ENCODE measurements around the gene SUPT6H. TPM values are rescaled to one million over a fixed set of nuclear protein-coding genes. Genes with fewer than 3 reads are reported as not detected.
"Not testable (repeated sequence)": the region's sequence is repeated elsewhere in the genome, so short reads cannot be mapped to it uniquely, and the experiment has no call there.

SUPT6H gene
- polyA plus RNA-seq, 12 donors: 36.7 to 76.8 (median 40.9) TPM; not detected in 1

DNA sequence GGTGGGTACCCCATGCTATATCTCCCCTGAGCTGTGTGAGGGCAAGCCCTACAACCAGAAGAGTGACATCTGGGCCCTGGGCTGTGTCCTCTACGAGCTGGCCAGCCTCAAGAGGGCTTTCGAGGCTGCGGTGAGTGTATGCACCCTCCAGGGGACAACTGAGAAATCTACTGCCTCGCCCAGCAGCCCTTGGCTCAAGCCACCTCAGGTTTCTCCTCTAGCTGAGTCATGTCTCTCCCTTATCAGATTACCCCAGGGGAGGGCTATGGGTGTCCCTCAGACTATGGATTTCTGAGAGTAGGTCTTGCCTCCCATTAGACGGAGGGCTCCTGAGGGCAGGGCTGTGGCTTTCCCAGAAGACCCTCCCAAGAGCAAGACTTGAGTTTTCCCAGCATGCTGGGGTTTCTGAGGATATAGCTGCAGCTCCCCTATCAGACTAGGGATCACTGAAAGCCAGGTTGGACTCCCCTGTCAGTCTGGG, 73.3 kb downstream of the SUPT6H start:
- no peak for DNase-seq

DNA sequence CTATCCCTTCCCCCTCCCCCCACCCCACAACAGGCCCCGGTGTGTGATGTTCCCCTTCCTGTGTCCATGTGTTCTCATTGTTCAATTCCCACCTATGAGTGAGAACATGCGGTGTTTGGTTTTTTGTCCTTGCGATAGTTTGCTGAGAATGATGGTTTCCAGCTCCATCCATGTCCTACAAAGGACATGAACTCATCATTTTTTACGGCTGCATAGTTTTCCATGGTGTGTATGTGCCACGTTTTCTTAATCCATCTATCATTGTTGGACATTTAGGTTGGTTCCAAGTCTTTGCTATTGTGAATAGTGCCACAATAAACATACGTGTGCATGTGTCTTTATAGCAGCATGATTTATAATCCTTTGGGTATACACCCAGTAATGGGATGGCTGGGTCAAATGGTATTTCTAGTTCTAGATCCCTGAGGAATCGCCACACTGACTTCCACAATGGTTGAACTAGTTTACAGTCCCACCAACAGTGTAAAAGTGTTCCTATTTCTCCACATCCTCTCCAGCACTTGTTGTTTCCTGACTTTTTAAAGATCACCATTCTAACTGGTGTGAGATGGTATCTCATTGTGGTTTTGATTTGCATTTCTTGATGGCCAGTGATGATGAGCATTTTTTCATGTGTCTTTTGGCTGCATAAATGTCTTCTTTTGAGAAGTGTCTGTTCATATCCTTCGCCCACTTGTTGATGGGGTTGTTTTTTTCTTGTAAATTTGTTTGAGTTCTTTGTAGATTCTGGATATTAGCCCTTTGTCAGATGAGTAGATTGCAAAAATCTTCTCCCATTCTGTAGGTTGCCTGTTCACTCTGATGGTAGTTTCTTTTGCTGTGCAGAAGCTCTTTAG, 74.1 kb downstream of the SUPT6H start:
- DNase-seq: not testable (repeated sequence)

DNA sequence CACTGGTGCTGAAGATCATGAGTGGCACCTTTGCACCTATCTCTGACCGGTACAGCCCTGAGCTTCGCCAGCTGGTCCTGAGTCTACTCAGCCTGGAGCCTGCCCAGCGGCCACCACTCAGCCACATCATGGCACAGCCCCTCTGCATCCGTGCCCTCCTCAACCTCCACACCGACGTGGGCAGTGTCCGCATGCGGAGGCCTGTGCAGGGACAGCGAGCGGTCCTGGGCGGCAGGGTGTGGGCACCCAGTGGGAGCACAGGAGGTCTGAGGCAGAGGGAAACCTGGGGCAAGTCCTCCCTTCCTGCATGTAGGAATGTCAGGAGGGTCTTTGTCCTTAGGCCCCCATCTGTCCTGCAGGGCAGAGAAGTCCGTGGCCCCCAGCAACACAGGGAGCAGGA, 75.3 kb downstream of the SUPT6H start:
- no peak for DNase-seq

DNA sequence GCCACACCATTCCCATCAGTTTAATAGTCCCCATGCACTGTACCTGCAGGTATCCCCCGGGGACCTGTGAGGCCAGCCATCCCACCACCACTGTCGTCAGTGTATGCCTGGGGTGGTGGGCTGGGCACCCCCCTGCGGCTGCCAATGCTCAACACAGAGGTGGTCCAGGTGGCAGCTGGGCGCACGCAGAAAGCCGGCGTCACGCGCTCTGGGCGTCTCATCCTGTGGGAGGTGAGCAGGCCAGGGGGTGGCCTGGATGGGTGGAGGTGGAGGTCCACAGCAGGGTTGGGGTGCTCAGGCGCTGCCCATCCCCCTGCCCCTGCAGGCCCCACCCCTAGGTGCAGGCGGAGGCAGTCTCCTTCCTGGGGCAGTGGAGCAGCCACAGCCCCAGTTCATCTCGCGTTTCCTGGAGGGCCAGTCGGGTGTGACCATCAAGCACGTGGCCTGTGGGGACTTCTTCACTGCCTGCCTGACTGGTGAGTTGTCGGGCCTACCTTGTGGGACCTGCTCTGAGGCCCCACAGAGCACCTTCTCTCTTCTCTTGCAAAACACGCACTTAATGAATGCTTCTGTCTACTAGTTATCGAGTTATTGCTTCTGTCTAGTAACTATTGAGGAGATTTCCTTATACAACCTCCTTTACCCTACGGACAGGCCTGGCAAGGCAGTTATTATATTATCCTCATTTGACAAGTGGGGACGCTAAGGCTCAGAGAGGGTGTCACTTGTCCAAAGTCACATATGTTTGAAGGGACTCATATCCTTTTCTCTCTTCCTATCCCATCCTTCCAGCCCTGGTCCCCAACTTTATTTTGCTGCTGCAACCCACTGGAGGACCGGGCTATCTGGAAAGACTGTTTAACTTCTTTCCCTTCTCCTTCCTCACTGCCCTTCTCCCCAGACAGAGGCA, 76.0 kb downstream of the SUPT6H start:
- no peak for DNase-seq

DNA sequence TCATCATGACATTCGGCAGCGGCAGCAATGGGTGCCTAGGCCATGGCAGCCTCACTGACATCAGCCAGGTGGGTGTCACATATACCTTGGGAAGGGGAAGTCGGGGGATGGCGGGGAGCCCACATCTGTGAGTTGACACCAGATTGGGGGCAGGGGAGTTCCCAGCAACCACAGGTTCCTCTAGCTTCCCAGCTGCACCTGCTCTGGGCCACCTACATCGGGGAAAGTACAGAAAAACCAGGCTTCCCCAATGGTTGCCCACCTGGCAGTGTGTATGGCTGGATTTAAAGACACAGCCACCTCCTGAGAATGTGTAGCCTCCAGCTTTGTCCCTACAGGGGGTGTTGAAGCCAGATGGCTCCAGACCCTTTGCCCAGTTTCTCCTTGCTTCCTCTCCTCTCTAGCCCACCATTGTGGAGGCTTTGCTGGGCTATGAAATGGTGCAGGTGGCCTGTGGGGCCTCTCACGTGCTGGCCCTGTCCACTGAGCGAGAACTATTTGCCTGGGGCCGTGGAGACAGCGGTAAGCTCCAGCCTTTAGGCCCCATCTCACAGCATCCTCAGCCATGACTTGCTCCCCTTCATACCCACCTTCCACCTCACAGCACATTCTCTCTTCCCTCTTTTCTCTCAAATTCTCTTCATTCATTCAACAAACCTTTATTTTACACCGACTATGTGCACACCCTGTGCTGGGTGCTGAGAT, 76.8 kb downstream of the SUPT6H start:
- no peak for DNase-seq

DNA sequence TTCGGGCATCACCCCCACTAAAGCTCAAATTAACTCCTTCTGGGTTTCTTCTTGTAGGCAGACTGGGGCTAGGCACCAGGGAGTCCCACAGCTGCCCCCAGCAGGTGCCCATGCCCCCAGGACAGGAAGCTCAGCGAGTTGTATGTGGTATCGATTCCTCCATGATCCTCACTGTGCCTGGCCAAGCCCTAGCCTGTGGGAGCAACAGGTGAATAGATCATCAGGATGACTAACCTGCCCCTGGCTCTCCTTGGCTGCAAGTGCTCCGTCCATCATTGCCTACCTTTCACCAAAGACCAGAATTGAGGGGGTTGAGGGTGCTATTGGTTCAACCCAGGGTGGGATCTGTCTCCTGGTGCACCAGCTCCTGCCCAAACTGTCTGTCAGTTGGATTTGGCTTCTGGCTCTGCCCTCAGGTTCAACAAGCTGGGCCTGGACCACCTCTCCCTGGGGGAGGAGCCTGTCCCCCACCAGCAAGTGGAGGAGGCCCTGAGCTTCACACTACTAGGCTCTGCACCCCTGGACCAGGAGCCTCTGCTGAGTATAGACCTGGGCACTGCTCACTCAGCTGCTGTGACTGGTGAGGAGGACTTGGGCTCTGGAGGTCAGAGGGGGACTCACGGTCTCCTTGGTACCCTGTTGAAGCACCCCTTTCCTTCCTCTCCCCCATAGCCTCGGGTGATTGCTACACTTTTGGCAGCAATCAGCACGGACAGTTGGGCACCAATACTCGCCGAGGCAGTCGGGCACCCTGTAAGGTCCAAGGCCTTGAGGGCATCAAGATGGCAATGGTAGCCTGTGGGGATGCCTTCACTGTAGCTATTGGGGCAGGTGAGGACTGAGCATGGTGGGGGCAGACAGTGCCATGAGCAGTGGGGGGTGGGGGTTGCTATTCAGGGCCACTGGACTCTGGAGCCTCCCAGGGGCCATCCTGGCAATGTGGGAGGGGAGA, 78.7 kb downstream of the SUPT6H start:
- no peak for DNase-seq

DNA sequence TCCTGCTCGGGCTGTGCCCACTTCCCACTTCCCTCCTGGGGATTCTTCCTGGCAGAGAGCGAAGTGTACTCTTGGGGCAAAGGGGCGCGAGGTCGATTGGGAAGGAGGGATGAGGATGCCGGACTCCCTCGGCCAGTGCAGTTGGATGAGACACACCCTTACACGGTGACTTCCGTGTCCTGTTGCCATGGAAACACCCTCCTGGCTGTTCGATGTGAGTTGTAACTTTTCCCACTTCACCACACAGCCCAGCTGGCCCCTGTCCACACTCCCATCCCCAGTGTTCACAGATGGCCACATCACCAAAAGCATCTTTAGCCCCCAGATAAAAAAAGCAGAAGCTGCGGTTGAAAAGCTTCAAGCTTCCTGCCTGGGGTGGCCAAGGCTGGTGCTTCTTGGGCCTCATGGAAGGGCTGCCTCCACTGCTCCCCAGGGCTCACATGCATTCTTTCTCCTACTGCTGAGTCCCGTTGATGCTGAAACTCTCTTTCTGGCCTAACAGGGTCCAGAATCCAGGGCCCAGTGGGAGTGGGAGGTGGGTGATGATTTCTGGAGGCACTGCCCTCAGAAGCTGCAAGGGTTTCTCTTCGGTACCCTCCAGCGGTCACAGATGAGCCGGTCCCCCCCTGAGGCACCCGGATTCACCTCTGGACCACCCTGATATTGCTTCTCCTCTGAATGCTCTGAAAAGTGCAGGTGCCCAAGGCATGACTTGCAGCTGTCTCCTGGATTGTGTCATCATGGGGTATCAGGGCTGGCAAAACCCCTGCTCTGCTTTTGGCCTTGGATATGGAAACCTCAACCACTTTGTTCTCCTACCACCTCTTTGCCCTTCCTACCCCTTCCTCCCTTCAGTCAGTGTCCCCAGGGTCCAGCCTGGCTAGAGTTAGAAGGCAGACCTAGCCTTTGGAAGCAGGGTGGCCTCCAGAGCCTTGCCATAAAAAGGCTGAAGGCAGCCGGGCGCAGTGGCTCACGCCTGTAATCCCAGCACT, 79.6 kb downstream of the SUPT6H start:
- no peak for DNase-seq

DNA sequence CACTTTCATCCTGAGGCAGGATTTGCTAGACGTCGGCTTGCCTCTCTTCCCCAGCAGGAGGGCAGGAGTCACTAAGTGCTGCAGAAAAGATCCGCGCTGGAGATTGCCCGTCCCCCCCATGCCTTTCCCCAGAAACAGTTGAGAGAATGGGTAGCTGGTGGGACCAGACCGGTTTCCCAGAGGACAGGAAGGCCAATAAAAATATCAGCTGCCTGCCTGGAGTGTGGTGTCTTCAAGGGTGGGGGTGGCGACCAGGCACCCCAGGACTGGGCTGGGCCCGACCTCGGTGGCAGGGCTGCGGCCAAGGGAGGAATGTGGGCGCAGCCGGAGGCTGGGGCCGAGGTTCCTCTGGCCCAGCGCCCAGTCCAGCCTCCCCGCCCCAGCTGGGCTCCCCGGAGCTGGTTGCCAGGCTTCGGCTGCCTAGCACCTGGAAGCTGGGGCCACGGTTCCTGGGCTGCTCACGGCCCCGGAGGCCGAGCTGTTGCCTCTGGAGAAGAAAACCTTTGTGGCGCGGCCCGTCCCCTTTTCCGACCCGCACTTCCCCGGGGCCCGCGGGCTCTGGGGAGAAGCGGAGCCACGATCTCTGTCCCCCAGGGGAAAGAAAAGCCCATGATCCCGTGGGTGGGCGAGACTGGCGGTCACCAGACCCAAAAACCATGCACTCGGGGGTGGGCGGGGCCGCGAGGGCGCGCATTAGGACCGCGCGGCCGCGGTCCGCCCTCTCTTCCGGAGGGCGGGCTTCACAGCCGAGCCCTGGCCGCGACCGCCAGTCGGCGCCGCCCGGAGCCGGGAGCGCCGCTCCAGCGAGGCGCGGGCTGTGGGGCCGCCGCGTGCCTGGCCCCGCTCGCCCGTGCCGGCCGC, 81.5 kb downstream of the SUPT6H start, which contains the start of gene TRAF4:
TSS of gene TRAF4 (plus strand) at position 769 of the 861 bp plus-strand sequence. CDS start 102 bp downstream, outside the sequence.
- DNase-seq: peak; percentile 86

DNA sequence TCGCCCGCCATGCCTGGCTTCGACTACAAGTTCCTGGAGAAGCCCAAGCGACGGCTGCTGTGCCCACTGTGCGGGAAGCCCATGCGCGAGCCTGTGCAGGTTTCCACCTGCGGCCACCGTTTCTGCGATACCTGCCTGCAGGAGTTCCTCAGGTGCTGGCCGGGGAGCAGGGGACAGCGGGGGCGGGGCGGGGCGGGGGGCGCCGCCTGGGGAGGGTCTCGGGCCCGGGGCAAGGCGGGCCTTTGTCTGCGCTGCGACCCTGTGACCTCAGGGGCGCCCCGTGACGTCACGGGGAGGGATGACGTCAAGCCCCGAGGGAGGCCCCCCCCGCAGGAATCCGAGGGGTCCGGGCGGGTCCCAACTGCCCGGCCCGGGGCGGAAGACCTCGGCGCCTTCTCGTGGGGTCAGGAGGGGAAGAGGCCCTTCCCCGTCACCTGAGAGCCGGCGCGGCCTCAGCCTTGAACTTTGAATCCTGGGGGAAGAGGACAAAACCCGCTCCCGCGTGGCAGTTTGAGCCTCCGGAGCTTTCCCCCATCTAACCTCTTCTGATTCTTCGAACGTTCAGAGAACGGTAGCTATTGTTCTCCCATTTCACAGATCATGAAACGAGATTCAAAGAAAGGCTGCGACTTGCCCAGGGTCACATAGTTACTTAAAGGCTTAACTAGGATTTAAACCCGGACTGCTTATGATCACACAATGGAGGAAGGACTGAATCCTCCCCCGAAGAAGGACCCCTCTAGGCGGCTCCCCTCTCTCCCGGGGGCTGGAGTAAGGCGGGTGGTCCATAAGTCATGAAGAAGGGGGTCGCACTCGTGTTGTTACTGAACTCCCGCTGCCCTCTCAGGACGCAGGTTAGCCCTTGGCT, 82.3 kb downstream of the SUPT6H start:
- peak; percentile 65 for DNase-seq

DNA sequence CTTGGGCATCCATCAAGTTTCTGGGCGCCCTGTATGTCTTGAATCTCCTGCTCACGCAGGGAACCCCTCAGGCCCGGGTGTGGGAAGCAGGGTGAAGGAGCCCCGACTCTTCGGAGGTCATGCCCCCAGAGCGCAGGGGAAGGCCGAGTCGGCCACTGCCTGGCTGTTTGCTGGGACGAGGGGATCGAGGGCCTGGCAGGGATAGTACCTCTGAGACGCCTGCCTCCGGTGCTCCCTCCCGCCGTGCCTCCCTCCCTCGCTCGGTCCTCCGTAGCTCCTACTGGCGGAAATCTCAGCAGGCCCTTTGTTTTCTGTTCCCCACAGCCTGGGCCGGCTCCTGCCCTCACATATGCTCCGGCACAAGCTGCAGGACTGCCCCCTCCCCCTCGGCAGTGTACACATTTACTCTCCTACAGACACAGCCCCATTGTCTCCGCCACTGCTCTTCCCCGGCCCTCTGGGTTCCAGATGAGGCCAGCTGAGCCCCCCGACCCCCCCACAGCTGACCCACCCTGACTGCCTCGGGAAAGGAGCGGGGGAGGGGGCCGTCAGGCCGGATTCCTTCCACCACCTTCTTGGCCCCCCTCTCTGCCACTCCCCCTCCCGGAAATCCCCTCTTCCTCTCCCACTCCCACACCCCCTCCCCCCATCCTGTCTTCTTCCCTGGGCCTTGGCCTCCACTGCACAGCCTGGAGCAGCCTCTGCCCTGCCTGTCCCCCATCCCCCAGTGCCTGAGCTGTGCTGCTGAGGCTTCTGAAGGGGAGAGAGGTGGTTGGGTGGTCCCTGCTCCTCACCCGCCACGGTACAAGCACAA, 83.2 kb downstream of the SUPT6H start:
- peak; percentile 57 for DNase-seq

DNA sequence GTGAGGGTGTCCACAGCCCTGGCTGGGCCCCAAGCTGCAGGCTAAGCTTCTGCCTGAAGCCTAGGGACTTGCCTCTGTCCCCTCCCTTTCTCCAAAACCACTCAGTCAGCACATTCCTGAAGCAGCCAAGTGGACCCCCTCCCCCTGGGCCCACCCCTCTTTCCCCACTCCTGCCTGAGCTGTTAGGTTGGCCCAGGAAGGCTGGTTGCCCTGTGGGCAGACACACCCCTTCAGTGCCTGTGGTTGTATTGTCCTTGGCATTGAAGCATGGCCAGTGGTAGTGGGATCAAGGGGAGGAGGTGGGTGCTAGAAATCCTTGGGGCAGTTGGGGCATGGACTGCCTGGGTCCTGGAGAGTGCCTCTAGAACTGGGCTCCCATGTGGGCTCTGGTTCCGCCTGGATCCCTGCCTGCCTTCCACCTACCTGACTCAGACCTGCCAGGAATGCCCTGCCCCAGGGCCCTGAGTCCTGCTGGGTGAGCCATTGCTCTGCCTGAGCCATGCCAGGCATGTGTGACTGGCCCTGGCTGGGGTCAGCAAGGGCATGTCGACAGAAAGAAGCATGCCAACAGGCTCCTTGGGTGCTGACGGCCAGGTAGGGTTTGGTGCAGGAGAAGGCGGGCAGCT, 83.9 kb downstream of the SUPT6H start:
- no peak for DNase-seq

DNA sequence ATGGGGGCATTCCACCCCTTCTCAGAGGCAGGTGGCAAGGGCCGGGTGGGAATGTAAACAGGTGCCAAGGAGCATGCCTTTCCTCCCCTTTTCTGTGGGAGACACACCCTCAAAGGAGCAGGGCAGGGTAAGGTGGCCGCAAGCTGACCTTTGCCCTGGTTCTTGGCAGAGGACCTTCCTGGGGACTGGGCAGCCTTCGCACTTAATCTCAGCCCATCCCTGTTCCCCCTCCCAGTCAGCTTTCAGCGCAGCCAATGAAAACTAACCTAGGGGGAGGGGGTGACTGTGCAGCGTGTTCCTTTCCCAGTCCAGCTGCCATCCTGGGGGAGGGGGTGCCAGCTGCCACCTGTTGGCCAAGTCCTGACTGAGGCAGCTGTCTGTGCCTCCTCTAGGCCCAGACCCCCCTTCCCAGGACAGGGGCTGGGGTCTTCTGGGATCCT, 84.6 kb downstream of the SUPT6H start:
- DNase-seq: no peak

DNA sequence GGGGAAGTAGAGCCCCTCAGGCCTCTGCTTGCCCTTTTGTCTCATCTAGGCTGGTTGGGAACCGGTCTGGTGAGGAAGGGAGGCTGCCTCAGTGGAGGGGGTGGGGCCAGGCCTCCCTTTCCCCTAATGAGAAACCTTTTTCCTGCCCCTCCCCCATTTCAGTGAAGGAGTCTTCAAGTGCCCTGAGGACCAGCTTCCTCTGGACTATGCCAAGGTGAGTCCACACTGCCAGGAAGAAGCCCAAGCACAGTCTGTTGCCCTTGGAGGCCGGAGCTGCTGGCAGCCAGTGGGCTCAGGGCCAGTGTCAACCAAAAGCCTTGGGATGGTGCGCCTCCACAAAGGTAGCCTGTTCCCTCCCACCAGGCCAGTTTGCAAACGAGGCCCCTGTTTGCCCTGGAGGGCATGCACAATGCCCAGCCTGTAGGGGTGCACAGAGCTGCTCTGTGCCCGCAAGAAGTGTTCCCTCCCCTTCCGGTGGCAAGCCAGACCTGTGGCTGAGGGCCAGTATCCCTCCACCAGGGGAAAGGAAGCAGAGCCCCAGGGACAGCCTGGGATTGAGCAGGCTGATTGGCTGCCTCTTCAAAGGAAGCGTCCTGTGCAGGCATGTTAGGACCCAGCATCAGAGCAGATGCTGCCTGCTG, 85.2 kb downstream of the SUPT6H start:
- no peak for DNase-seq

DNA sequence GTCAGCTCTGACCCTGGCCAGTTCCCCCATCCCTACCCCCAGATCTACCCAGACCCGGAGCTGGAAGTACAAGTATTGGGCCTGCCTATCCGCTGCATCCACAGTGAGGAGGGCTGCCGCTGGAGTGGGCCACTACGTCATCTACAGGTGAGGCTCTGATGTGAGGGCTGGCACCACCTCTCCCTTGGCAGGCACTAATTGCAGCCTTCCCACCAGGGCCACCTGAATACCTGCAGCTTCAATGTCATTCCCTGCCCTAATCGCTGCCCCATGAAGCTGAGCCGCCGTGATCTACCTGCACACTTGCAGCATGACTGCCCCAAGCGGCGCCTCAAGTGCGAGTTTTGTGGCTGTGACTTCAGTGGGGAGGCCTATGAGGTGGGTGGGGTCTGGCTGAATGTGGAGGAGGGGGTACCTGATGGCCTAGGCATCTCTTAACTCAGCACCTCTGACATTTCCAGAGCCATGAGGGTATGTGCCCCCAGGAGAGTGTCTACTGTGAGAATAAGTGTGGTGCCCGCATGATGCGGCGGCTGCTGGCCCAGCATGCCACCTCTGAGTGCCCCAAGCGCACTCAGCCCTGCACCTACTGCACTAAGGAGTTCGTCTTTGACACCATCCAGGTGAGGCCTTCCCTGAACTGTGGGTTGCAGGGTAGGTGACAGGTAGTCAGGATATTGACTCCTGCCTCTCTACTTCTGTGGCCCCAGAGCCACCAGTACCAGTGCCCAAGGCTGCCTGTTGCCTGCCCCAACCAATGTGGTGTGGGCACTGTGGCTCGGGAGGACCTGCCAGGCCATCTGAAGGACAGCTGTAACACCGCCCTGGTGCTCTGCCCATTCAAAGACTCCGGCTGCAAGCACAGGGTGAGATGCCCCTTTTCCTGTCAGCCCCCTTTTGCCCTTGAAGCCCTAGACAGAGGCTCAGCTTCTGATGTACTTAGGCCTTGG, 86.1 kb downstream of the SUPT6H start:
- no peak for DNase-seq

Data from muscle of arm (tissue), 12 donors.